ENCODE measurements around the gene ABI1.

DNA sequence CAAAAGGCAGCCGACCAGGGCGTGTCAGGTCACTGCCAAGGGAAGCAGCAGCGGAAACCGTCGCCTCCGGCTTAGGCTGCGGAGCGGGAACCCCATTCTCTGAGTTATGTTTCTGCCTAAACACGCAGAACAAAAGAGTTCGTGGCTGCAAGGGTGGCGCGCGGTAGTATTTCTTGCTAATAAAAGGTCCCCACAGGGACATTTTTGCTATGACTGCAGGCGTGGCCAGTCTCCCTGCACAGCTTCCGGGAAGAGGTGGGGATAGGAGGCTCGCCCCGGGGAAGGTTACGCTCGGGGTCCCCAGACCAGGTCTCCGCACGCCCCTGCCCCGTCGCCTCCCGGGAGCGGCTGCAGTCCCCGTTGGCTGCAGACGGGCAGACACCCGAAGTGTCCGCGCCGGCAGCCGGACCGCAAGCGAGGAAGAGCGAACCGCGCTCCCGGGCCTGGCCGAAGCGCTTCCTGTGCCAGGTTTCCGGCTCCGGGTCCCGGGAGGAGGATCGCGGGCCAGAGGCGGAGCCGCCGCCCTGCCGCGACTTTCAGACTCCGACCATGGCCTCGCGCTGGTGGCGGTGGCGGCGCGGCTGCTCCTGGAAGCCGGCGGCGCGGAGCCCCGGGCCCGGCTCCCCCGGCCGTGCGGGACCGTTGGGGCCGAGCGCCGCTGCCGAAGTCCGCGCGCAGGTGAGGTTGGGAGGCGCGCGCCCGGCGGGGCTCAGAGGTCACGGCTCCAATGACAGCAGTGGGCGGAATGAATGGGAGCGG lies 163.4 kb downstream of the ABI1 start, which contains the start of gene PDSS1:
- TF ChIP-seq, protein P1, sequence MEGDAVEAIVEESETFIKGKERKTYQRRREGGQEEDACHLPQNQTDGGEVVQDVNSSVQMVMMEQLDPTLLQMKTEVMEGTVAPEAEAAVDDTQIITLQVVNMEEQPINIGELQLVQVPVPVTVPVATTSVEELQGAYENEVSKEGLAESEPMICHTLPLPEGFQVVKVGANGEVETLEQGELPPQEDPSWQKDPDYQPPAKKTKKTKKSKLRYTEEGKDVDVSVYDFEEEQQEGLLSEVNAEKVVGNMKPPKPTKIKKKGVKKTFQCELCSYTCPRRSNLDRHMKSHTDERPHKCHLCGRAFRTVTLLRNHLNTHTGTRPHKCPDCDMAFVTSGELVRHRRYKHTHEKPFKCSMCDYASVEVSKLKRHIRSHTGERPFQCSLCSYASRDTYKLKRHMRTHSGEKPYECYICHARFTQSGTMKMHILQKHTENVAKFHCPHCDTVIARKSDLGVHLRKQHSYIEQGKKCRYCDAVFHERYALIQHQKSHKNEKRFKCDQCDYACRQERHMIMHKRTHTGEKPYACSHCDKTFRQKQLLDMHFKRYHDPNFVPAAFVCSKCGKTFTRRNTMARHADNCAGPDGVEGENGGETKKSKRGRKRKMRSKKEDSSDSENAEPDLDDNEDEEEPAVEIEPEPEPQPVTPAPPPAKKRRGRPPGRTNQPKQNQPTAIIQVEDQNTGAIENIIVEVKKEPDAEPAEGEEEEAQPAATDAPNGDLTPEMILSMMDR (IDR thresholded peaks at IDR 0.05; ENCODE audit: low read length), result no peak
- TF ChIP-seq EZH2 (IDR thresholded peaks at IDR 0.05; ENCODE audit: borderline replicate concordance, low read length), result no peak
